Right renal pelvis (tissue), 4 donors: ENCODE results near the gene CSF1R. TPM values are rescaled to one million over a fixed set of nuclear protein-coding genes. Genes with fewer than 3 reads are reported as not detected.
"Not testable (repeated sequence)": the region's sequence is repeated elsewhere in the genome, so short reads cannot be mapped to it uniquely, and the experiment has no call there.

Source experiments
- DNase-seq, 4 donors: peaks; one replicate each; pipeline ENCODE4 v3.0.0-alpha.2; 2013; ENCODE audit warnings: low read depth in 4 of 4, low spot score in 3 of 4, missing footprints in 1 of 4
- polyA plus RNA-seq, 4 donors: library from polyadenylated mRNA; unstranded; fragments of 120-200 nt; gene quantifications; one replicate each; pipeline ENCODE4 v1.2.1, GENCODE V29; 2013; ENCODE audit not compliant: insufficient read length in 4 of 4

Gene CSF1R
- polyA plus RNA-seq, 4 donors = 14.7 to 15.5 (median 15.0) TPM

GRCh38 chr5:150105928-150106615, 19.7 kb upstream of the CSF1R start:
- DNase-seq = no peak

GRCh38 chr5:150104550-150104870, 18.2 kb upstream of the CSF1R start:
- DNase-seq = no peak

- DNase-seq = no peak
Observed at GRCh38 chr5:150103678-150104549, 17.6 kb upstream of the CSF1R start.

- no peak for DNase-seq
Observed at GRCh38 chr5:150101023-150101422, 14.7 kb upstream of the CSF1R start.

GRCh38 chr5:150097152-150097551, 10.8 kb upstream of the CSF1R start:
- no peak for DNase-seq

GRCh38 chr5:150092159-150092787, 5.9 kb upstream of the CSF1R start:
- no peak for DNase-seq

- no peak for DNase-seq
Observed at GRCh38 chr5:150085191-150085912, 1.0 kb downstream of the CSF1R start.

- DNase-seq = not testable (repeated sequence)
Observed at GRCh38 chr5:150084754-150085153, 1.6 kb downstream of the CSF1R start.

GRCh38 chr5:150082889-150083288, 3.5 kb downstream of the CSF1R start:
- no peak for DNase-seq

GRCh38 chr5:150082374-150082773, 4.0 kb downstream of the CSF1R start:
- no peak for DNase-seq

- peak in 3 of 4 donors; percentile 8 to 26 (median 19) for DNase-seq
Observed at GRCh38 chr5:150081541-150082283, 4.6 kb downstream of the CSF1R start.

- DNase-seq = no peak
Observed at GRCh38 chr5:150080696-150081435, 5.5 kb downstream of the CSF1R start.

- no peak for DNase-seq
Observed at GRCh38 chr5:150079909-150080461, 6.4 kb downstream of the CSF1R start.

- DNase-seq = no peak
Observed at GRCh38 chr5:150078802-150079689, 7.3 kb downstream of the CSF1R start.

GRCh38 chr5:150077996-150078801, 8.2 kb downstream of the CSF1R start:
- DNase-seq = no peak

- no peak for DNase-seq
Observed at GRCh38 chr5:150077060-150077459, 9.3 kb downstream of the CSF1R start.

- DNase-seq = no peak
Observed at GRCh38 chr5:150075806-150076205, 10.5 kb downstream of the CSF1R start.
